ENCODE data around the gene C10orf95.
"Not testable (repeated sequence)": the region's sequence is repeated elsewhere in the genome, so short reads cannot be mapped to it uniquely, and the experiment has no call there.

The C10orf95 gene, protein sequence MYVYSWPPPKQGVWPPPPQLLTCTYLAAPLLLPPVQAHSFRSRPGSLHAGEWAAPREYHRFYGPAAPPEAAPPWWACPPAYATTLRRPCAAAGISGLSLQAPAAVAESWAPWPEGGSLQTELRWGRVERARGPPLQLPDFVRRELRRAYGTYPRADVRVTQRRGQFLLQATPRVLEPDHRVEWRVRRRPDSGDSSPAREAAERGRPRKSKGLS

DNA sequence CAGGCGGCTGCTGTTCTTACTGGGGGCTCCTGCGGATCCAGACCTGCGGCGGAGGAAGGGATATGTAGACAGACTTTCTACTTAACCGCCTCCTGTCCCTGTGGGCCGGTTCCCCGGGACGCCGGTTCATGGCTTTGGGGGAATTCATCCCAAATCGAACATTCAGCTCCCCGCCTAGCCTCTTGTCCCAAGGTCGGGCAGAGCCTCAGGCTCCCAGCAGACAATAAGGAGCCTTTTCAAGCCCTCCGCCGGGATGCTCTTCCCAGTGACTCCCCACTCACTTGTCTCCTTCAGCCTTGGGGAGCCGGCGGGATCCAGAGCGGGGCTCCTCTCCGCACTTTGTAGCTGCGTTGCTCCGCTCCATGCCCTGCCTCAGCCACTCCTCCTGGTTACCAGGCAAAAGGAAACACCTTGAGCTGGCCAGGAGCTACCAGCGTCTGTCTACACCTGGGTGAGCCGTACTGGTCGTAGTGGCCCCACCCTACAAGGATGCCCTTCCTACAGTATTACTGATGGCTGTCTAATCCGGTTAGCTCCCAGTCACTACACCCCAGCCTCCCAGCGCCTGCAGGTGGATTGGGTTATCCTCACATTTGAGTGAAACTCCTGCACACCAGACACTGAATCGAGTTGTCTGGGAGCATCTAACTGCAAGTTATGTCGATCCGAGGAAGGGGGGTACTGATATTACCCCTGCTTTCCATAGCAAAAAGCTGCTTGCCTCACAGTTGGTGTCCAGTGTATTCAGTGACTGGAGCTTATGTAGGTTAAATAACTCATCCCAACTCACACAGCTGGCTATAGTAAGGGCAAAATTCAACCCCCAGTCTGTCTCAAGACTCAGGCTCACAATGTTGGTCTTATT, at the start of gene C10orf95:
C10orf95 (minus strand) TSS at position 439 of the 865 bp plus-strand sequence. CDS start 450 bp downstream, outside the sequence.
- DNase-seq = no peak

DNA sequence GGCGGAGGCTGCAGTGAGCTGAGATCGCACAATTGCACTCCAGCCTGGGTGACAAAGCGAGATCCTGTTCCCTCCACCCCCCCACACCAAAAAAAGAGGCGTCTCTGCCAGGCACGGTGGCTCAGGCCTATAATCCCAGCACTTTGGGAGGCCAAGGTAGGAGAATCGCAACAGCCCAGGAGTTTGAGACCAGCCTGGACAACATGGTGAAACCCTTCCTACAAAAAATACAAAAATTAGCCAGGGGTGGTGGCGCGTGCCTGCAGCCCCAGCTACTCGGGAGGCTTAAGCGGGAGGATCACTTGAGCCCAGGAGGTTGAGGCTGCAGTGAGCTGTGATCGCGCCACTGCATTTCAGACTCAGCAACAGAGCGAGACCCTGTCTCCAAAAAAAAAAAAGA, 49.3 kb upstream of the C10orf95 start:
- DNase-seq = not testable (repeated sequence)

DNA sequence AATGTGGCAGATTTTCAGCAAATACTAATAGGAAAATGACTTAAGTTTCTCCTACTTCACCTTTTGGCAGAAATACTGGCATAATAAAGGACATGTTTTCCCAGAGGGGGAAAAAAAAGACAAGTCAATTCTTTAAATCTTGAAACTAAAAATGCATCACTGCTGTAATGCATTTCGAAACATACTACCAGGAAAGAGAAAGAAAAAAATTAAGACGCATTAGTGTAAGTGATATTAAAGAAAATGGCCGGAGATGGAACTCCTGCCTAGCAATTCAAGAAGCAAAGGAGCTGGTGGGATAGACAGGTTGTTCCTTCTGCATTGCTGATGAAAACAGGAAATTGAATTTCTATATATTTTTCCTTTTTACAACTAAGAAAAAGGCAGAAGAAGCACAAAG, 48.0 kb upstream of the C10orf95 start:
- DNase-seq = no peak

- no peak for DNase-seq
These were observed 46.2 kb upstream of the C10orf95 start for GRCh38 chr10:102497545-102497944.

DNA sequence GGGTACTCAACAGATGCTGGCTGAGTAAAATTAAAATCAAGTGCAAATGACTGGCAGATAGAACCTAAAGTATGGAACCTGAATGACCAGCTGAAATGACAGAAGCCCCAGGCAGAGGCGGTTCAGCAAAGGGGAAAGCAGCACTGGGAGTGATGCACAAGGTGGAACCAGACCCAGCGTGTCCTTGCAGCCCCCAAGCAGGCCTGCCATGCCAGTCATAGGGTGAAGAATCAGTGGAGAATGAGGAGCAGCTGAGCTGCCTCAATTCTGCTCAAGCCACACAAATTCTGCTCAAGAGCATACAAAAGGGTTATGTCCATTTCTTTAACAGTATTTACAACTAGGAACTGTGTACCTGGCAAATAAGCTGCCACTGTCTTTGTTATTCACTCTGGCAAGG, 42.4 kb upstream of the C10orf95 start:
- no peak for DNase-seq

DNA sequence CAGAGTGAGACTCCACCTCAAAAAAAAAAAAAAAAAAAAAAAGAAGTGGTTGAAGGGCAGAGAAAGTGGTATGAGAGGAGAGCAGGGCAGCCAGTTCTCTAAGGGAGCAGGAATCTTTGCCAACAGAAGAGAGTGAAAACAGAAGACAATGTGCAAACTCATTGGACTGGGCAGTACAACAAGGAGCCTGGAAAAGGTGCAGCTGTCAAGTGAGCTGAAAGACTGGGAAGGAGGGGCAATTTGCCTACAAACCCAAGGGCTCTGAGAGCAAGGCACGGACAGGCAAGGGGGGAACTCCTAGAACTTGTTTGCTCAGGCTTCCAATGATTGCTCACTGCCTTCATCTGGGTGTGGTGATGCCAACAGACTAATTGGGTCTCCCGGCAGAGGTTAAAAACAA, 41.6 kb upstream of the C10orf95 start:
- DNase-seq = peak; percentile 3

DNA sequence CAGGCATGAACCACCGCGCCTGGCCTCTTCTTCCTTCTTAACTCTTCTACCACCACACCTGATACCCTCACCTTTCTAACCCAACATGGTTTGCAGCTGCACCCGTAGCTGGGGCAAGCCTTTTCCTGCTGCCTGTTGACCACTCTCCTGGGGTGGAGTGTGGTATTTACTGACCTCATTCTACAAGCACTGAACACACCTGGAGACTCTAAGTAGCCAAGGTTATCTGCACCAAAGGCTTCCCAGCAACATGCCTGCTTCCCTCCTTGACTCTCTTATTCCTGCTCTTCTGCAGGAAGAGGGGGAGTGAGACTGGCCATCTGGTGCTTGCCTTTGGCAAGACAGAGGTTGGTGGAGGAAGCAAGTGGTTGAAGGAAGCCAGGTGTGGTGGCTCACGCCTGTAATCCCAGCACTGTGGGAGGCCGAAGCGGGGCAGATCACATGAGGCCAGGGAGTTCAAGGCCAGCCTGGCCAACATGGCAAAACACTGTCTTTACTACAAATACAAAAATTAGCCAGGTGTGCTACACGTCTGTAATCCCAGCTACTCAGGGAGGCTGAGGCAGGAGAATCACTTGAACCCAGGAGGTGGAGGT, 41.1 kb upstream of the C10orf95 start:
- DNase-seq = no peak

GRCh38 chr10:102491136-102491535, 39.8 kb upstream of the C10orf95 start:
- no peak for DNase-seq

- no peak for DNase-seq
These were observed 33.9 kb upstream of the C10orf95 start for GRCh38 chr10:102485093-102485784.

DNA sequence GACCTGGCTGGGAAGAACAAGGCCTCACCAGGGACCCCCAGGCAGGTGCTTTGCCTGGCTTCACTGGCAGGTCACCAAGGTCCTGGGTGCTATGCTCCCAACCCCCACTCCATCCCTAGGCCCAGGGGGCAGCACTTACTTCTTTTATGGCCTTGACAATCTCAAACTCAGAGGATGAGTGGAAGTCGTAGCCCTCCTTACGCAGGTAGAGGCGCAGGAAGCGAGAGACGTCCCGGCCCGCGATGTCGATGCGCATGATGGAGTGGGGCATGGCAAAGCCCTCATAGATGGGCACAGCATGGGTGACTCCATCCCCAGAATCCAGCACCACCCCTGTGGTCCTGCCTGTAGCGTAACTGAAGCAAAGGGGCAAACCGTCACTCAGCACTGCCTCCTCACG, 32.7 kb upstream of the C10orf95 start:
- no peak for DNase-seq

- no peak for DNase-seq
These were observed 29.1 kb upstream of the C10orf95 start for GRCh38 chr10:102480396-102480795.

- no peak for DNase-seq
These were observed 28.3 kb upstream of the C10orf95 start for GRCh38 chr10:102479651-102480050.

DNA sequence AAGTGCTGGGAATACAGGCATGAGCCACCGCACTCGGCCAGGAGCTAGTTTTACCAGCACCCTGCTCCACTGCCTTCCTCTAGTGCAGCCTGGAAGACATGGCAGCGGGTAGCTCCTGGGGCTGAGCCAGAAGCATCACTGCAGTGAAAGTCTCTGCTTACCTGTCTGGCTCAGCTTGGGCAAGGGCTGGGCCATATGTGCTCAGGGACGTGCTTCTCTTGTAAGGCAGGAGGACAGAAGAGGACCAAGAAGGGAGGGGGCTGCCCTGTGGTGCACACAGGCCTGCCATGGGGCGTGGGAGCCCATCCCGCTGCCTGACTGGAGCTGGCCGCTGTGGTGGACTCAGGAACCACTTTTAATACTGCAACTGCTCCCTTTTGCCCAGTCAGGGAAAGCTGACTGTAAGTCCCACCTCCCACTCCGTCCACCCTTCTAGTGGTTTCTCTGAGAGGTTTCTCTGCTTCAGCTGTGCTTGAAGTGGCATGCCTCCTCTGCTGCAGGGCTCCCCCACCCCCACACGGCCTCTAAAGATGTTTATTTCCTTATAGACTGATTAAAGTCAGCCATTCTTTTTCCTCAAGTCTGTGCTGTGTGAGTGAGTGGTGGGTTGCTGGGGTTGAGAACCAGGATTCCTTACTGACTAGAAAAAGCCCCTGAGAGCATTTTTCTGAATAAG, 25.3 kb upstream of the C10orf95 start:
- DNase-seq = no peak

- no peak for DNase-seq
These were observed 24.2 kb upstream of the C10orf95 start for GRCh38 chr10:102475451-102476040.

DNA sequence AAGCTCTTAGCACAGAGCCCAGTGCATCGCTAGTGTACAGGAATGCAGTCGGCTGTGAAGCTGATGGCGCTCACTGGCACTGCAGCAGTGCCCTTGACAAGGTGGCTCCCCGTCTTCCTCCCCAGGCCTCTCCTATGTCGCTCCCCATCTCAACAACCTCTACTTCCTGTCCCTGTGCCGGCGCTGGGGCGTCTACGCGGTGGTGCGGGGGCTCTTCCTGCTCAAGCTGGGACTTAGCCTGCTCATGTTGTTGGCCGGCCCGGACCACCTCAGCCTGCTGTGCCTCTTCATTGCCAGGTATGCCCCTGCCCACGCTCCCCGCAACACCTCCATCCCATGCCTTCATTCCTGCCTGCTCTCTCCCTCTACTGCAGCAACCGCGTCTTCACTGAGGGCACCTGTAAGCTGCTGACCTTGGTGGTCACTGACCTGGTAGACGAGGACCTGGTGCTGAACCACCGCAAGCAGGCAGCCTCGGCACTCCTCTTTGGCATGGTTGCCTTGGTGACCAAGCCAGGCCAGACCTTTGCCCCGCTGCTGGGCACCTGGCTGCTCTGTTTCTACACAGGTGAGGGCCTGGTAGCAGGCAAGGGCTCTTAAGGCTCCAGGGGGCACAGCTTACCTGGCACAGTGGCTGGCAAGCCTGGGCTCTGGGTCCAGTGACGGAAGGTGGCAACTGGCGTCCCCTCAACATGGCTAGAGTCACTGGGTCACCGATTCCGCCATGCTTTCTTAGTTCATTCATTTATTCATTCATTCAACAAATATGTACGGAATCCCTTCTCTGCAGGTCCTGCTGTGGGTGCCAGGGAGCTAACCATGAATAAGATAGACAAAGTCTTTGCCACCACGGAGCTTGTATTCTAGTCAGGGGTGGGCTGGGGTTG, 22.3 kb upstream of the C10orf95 start:
- DNase-seq = no peak

DNA sequence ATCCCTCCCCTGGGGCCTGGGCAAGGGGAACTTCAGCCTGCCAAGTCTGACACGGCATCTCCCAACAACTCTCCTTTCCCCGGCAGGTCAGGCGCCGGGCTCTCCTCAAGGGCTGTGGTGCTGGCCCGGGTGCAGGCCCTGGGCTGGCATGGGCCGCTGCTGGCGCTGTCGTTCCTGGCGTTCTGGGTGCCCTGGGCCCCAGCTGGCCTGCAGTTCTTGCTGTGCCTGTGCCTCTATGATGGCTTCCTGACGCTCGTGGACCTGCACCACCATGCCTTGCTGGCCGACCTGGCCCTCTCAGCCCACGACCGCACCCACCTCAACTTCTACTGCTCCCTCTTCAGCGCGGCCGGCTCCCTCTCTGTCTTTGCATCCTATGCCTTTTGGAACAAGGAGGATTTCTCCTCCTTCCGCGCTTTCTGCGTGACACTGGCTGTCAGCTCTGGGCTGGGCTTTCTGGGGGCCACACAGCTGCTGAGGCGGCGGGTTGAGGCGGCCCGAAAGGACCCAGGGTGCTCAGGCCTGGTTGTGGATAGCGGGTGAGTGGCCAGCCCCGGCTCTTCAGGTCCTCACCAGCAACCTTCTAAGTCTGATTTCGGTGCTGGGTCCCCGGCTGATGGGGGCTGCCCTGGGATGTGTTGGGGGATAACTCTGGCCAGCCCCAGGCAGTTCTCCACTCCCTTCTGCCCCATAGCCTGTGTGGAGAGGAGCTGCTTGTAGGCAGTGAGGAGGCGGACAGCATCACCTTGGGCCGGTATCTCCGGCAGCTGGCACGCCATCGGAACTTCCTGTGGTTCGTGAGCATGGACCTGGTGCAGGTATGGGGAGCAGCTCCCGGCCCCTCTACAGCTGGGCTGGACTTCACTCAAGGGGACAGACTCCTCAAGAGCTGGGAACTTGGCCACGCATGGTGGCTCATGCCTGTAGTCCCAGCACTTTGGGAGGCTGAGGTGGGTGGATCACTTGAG, 19.5 kb upstream of the C10orf95 start:
- no peak for DNase-seq

DNA sequence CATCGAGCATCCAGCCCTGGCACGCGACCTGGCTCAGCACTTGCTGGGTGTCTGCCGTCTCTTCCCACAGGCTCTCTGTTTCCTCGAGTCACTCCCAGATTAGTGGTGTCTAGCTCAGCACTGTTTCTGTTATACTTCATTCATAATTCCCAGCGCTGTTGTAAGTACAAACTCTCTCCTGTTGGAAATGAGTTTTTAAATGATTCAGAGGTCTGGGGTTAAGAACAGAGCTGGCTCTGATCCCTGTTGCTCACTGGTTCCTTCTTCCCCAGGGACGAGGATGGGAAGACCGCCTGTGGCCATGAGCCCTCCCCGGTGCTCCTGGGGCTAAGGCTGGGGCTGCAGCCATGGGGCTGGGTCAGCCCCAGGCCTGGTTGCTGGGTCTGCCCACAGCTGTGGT, 17.3 kb upstream of the C10orf95 start:
- no peak for DNase-seq

GRCh38 chr10:102467971-102468438, 16.7 kb upstream of the C10orf95 start:
- no peak for DNase-seq

DNA sequence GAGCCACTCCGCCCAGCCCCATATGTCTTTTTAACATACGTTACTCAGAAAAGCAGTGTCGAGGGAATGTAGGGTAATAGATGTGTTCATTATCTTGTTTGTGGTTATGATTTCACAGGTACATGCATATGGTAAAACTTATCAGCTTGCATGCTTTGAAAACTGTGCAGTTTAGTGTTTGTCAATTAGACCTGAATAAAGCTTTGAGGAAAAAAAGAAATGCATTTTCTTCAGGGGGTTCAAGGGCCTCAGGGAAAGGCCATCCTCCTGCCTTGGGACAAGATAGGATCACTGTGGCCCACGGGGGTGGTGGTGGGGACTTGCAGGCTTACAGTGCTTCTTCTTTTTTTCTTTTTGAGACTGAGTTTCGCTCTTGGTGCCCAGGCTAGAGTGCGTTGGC, 16.0 kb upstream of the C10orf95 start:
- no peak for DNase-seq

GRCh38 chr10:102465466-102465865, 14.1 kb upstream of the C10orf95 start:
- DNase-seq = no peak

Data from NCI-H2107 (cell line).